NCI-H345 treated with DMSO at 0.1 percent for 48 hours (cell line): Measurements from ENCODE around the gene CREM.

Experiments
- DNase-seq: peaks from one replicate; lab custom pipeline; 2025; ENCODE audit not compliant: unreplicated experiment; lab: John Stamatoyannopoulos, UW

CREM gene

GRCh38 chr10:35259769-35260397, 133.2 kb downstream of the CREM start:
- DNase-seq = no peak

- DNase-seq = no peak
Measured at GRCh38 chr10:35262436-35262835, 135.8 kb downstream of the CREM start.
